HEK293 (cell line): ENCODE results near the gene SFPQ.

ENCODE experiments used
- CTCF ChIA-PET: fragments of 350-600 bp; formaldehyde crosslinking; extraction: SDS; loops from one replicate; lab custom pipeline; 2021; ENCODE audit warnings: antibody characterized with exemption; lab: Yijun Ruan, JAX
- POLR2A ChIA-PET: fragments of 300-600 bp; formaldehyde crosslinking; extraction: SDS; loops from one replicate; lab custom pipeline; 2020; ENCODE audit warnings: antibody characterized with exemption, inconsistent platforms; lab: Yijun Ruan, JAX
- H3K27ac ChIP-seq: fragments of 200-500 bp; sonication (Bioruptor generic); 2 replicates; pipeline ENCODE4 v1.5.1; 2014; ENCODE audit warnings: low read depth, low read length, control low read depth, inconsistent platforms; ENCODE audit errors: extremely low read depth
- H3K36me3 ChIP-seq, 2 experiments: fragments of 200-500 bp in 1 of 2; sonication (Bioruptor generic) in 1 of 2; 1 replicate in 1 of 2; 2 replicates in 1 of 2; pipeline ENCODE4 v1.5.1; 2014 to 2017; ENCODE audit warnings: inconsistent platforms in 2 of 2, low read length in 2 of 2; ENCODE audit not compliant: control insufficient read depth in 2 of 2, insufficient read depth in 1 of 2
- H3K4me1 ChIP-seq: fragments of 200-500 bp; sonication (Bioruptor generic); 2 replicates; pipeline ENCODE4 v1.5.1; 2014; ENCODE audit warnings: mild to moderate bottlenecking, low read length, inconsistent platforms; ENCODE audit not compliant: control insufficient read depth, insufficient read depth
- H3K4me3 ChIP-seq: 2 replicates; pipeline ENCODE4 v1.5.1; 2011; ENCODE audit warnings: low read depth, mild to moderate bottlenecking, control low read depth, low read length, moderate library complexity
- H3K9me3 ChIP-seq: fragments of 200-500 bp; sonication (Bioruptor generic); 2 replicates; pipeline ENCODE4 v1.5.1; 2014; ENCODE audit warnings: low read depth, low read length, inconsistent platforms; ENCODE audit not compliant: control insufficient read depth, insufficient read depth
- GLIS1 ChIP-seq: fragments of 450-650 bp; formaldehyde crosslinking; IDR thresholded peaks from 2 replicates; pipeline ENCODE4 v1.5.1; 2016; ENCODE audit warnings: missing biosample characterization, missing genetic modification characterization
- HOXD13 ChIP-seq: sonication (generic); formaldehyde crosslinking; IDR thresholded peaks from 2 replicates; pipeline ENCODE4 v1.8.0; 2022; ENCODE audit warnings: missing genetic modification reagents, borderline replicate concordance
- KLF9 ChIP-seq: fragments of 450-650 bp; formaldehyde crosslinking; IDR thresholded peaks from 2 replicates; pipeline ENCODE4 v1.5.1; 2016; ENCODE audit warnings: missing biosample characterization, missing genetic modification characterization, low read depth
- OVOL3 ChIP-seq: fragments of 450-650 bp; formaldehyde crosslinking; IDR thresholded peaks from 2 replicates; pipeline ENCODE4 v1.5.1; 2016; ENCODE audit warnings: missing biosample characterization, missing genetic modification characterization
- SP3 ChIP-seq: fragments of 450-650 bp; formaldehyde crosslinking; IDR thresholded peaks from 2 replicates; pipeline ENCODE4 v1.5.1; 2016; ENCODE audit warnings: missing biosample characterization, missing genetic modification characterization
- SP7 ChIP-seq: fragments of 450-650 bp; formaldehyde crosslinking; IDR thresholded peaks from 2 replicates; pipeline ENCODE4 v1.5.1; 2016; ENCODE audit warnings: missing biosample characterization, missing genetic modification characterization
- YY1 ChIP-seq: fragments of 450-650 bp; formaldehyde crosslinking; IDR thresholded peaks from 2 replicates; pipeline ENCODE4 v1.5.1; 2018; ENCODE audit warnings: missing biosample characterization, missing genetic modification characterization
- ZBTB48 ChIP-seq: fragments of 450-650 bp; formaldehyde crosslinking; IDR thresholded peaks from 2 replicates; pipeline ENCODE4 v1.5.1; 2016; ENCODE audit warnings: missing biosample characterization, missing genetic modification characterization
- ZBTB7A ChIP-seq: fragments of 450-650 bp; formaldehyde crosslinking; IDR thresholded peaks from 2 replicates; pipeline ENCODE4 v1.5.1; 2016; ENCODE audit warnings: low read depth, missing biosample characterization, missing genetic modification characterization
- ZEB2 ChIP-seq: fragments of 450-650 bp; formaldehyde crosslinking; IDR thresholded peaks from 2 replicates; pipeline ENCODE4 v1.5.1; 2016; ENCODE audit warnings: missing biosample characterization, missing genetic modification characterization
- ZFP37 ChIP-seq: fragments of 450-650 bp; formaldehyde crosslinking; IDR thresholded peaks from 2 replicates; pipeline ENCODE4 v1.5.1; 2016; ENCODE audit warnings: missing biosample characterization, missing genetic modification characterization
- ZFP41 ChIP-seq: fragments of 450-650 bp; formaldehyde crosslinking; IDR thresholded peaks from 2 replicates; pipeline ENCODE4 v1.5.1; 2016; ENCODE audit warnings: missing biosample characterization, missing genetic modification characterization, borderline replicate concordance
- ZFP69B ChIP-seq: fragments of 450-650 bp; formaldehyde crosslinking; IDR thresholded peaks from 2 replicates; pipeline ENCODE4 v1.5.1; 2016; ENCODE audit warnings: missing biosample characterization, missing genetic modification characterization
- ZNF121 ChIP-seq: fragments of 450-650 bp; formaldehyde crosslinking; IDR thresholded peaks from 2 replicates; pipeline ENCODE4 v1.5.1; 2016; ENCODE audit warnings: missing biosample characterization, missing genetic modification characterization
- ZNF138 ChIP-seq: fragments of 450-650 bp; formaldehyde crosslinking; IDR thresholded peaks from 2 replicates; pipeline ENCODE4 v1.5.1; 2016; ENCODE audit warnings: missing biosample characterization, missing genetic modification characterization, borderline replicate concordance
- ZNF223 ChIP-seq: fragments of 450-650 bp; formaldehyde crosslinking; IDR thresholded peaks from 2 replicates; pipeline ENCODE4 v1.5.1; 2016; ENCODE audit warnings: missing biosample characterization, missing genetic modification characterization
- ZNF23 ChIP-seq: fragments of 450-650 bp; formaldehyde crosslinking; IDR thresholded peaks from 2 replicates; pipeline ENCODE4 v1.5.1; 2016; ENCODE audit warnings: missing biosample characterization, missing genetic modification characterization, borderline replicate concordance
- ZNF274 ChIP-seq, 2 experiments: fragments of 200-500 bp in 1 of 2; fragments of 450-650 bp in 1 of 2; sonication (Bioruptor generic) in 1 of 2; formaldehyde crosslinking in 1 of 2; IDR thresholded peaks; 2 replicates each; pipeline versions ENCODE4 v1.5.1 to v1.6.1; 2014 to 2016; ENCODE audit warnings: borderline replicate concordance in 1 of 2, inconsistent platforms in 1 of 2, low read length in 1 of 2, missing biosample characterization in 1 of 2, missing genetic modification characterization in 1 of 2
- ZNF354C ChIP-seq: fragments of 450-650 bp; formaldehyde crosslinking; IDR thresholded peaks from 2 replicates; pipeline ENCODE4 v1.5.1; 2016; ENCODE audit warnings: missing biosample characterization, missing genetic modification characterization, low read depth, borderline replicate concordance
- ZNF521 ChIP-seq: fragments of 450-650 bp; formaldehyde crosslinking; IDR thresholded peaks from 2 replicates; pipeline ENCODE4 v1.5.1; 2017; ENCODE audit warnings: missing biosample characterization, mild to moderate bottlenecking, missing genetic modification characterization
- ZNF548 ChIP-seq: fragments of 450-650 bp; formaldehyde crosslinking; IDR thresholded peaks from 2 replicates; pipeline ENCODE4 v1.5.1; 2016; ENCODE audit warnings: missing biosample characterization, missing genetic modification characterization
- ZNF555 ChIP-seq: fragments of 450-650 bp; formaldehyde crosslinking; conservative IDR thresholded peaks from 2 replicates; pipeline ENCODE4 v1.5.1; 2017; ENCODE audit warnings: missing biosample characterization, mild to moderate bottlenecking, missing genetic modification characterization, inconsistent platforms
- ZNF561 ChIP-seq: fragments of 450-650 bp; IDR thresholded peaks from 2 replicates; pipeline ENCODE4 v1.5.1; 2018; ENCODE audit warnings: missing biosample characterization, missing genetic modification characterization, borderline replicate concordance
- ZNF596 ChIP-seq: fragments of 450-650 bp; IDR thresholded peaks from 2 replicates; pipeline ENCODE4 v1.5.0; 2018; ENCODE audit warnings: missing biosample characterization, mild to moderate bottlenecking, missing genetic modification characterization, moderate library complexity
- ZNF768 ChIP-seq: fragments of 450-650 bp; formaldehyde crosslinking; IDR thresholded peaks from 2 replicates; pipeline ENCODE4 v1.5.1; 2018; ENCODE audit warnings: missing biosample characterization, mild to moderate bottlenecking, missing genetic modification characterization
- ZNF785 ChIP-seq: fragments of 450-650 bp; formaldehyde crosslinking; IDR thresholded peaks from 2 replicates; pipeline ENCODE4 v1.5.1; 2016; ENCODE audit warnings: missing biosample characterization, missing genetic modification characterization
- ZNF791 ChIP-seq: fragments of 450-650 bp; formaldehyde crosslinking; IDR thresholded peaks from 2 replicates; pipeline ENCODE4 v1.5.1; 2016; ENCODE audit warnings: missing biosample characterization, missing genetic modification characterization
- ZNF792 ChIP-seq: fragments of 450-650 bp; formaldehyde crosslinking; IDR thresholded peaks from 2 replicates; pipeline ENCODE4 v1.5.1; 2016; ENCODE audit warnings: missing biosample characterization, missing genetic modification characterization
- TF ChIP-seq, protein P1 (sequence below): fragments of 450-650 bp; formaldehyde crosslinking; IDR thresholded peaks from 2 replicates; pipeline ENCODE4 v1.5.1; 2016; ENCODE audit warnings: missing biosample characterization, missing genetic modification characterization, borderline replicate concordance
- TF ChIP-seq, protein P2 (sequence below): fragments of 450-650 bp; formaldehyde crosslinking; IDR thresholded peaks from 2 replicates; pipeline ENCODE4 v1.5.1; 2016; ENCODE audit warnings: missing biosample characterization, missing genetic modification characterization

Gene SFPQ, protein sequence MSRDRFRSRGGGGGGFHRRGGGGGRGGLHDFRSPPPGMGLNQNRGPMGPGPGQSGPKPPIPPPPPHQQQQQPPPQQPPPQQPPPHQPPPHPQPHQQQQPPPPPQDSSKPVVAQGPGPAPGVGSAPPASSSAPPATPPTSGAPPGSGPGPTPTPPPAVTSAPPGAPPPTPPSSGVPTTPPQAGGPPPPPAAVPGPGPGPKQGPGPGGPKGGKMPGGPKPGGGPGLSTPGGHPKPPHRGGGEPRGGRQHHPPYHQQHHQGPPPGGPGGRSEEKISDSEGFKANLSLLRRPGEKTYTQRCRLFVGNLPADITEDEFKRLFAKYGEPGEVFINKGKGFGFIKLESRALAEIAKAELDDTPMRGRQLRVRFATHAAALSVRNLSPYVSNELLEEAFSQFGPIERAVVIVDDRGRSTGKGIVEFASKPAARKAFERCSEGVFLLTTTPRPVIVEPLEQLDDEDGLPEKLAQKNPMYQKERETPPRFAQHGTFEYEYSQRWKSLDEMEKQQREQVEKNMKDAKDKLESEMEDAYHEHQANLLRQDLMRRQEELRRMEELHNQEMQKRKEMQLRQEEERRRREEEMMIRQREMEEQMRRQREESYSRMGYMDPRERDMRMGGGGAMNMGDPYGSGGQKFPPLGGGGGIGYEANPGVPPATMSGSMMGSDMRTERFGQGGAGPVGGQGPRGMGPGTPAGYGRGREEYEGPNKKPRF

DNA sequence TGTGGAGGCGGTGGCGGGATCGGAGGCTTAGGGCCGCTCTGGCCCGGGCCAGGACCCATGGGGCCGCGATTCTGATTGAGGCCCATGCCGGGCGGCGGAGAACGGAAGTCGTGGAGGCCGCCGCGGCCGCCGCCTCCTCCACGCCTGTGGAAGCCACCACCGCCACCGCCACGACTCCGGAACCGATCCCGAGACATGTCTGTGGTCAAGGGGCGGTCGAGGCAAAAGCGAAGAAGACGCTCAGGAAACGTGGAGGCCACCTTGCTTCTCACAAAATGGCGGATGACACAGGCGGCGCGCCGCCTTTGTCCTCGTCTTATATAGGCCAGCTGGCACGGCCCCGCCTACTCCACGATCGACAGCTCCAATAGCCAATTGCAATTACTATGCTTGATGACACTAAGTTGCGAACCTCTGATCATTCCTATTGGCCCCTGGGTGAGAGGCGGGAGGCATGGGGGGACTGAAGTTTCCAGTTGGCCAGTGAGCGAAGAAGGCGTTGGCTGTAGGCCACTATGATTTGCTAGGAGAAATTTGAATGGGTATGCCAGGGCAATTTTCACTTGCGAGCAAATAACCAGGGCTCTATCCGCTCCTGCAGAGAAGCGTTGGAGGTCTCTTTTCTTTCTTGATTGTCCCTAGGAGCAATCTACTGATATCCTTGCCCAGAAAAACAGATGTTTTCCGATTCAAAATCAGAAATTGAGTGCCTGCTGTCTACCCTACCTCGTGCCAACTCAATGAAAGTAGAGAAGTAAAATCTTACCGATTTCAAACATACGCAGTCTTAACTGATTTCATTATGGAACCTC lies at the start of gene SFPQ:
TSS of gene SFPQ (minus strand) at position 293 of the 812 bp plus-strand sequence. CDS start at position 197, 96 bp downstream.
- Histone ChIP-seq H3K9me3 (no peaks in the 10 kb centered on the region), H3K27ac (peak within 1 kb of the TSS; percentile 86), H3K4me3 (peak within 1 kb of the TSS; percentile 99), H3K4me1 (no peaks in the 10 kb centered on the region), H3K36me3 (peaks cover 31 to 38% of the 10 kb centered on the region in 2 experiments)
- POLR2A ChIA-PET, result interaction anchor here (0.6 to 1.6 kb wide), 10 partner anchors 9 to 365 kb away, joined by 3 to 13 read pairs (median 5); partner anchors contain the start of genes NCDN, ZMYM4 and ZMYM6
- CTCF ChIA-PET, result interaction anchor here (0.7 kb wide), 1 partner anchor 9 kb away, joined by 3 read pairs; no protein-coding TSS in a partner anchor
- TF ChIP-seq KLF9 (peak; percentile 71), ZNF121 (no peak; the same call in 1 of the 2 replicates), ZNF596 (tag by site-specific recombination) (no peak), GLIS1 (tag by site-specific recombination) (no peak), ZNF792 (tag by site-specific recombination) (0 out of 2 replicates have a peak, but pooled peaks have one; percentile 60), ZNF555 (no peak), OVOL3 (peak; percentile 85), ZNF785 (peak; percentile 60; the same call in 1 of the 2 replicates), ZNF274 (IDR thresholded peaks at IDR 0.05; ENCODE audit: low read length) (no peak), ZNF274 (tag by site-specific recombination; IDR thresholded peaks at IDR 0.05; ENCODE audit: borderline replicate concordance) (no peak), SP3 (tag by site-specific recombination) (peak; percentile 85), ZFP69B (tag by site-specific recombination) (peak; percentile 55; the same call in 1 of the 2 replicates), ZNF521 (no peak), ZNF791 (tag by site-specific recombination) (no peak), ZNF138 (no peak), YY1 (peak; percentile 92), ZNF768 (no peak), ZFP41 (tag by site-specific recombination) (no peak), ZNF23 (tag by site-specific recombination) (no peak), ZNF561 (tag by site-specific recombination) (no peak), ZFP37 (tag by site-specific recombination) (no peak; the same call in 1 of the 2 replicates), SP7 (tag by site-specific recombination) (peak; percentile 57), ZBTB48 (tag by site-specific recombination) (peak; percentile 95), ZNF223 (tag by site-specific recombination) (no peak), ZBTB7A (tag by site-specific recombination) (no peak), HOXD13 (CRISPR knock-in tag) (no peak), ZNF548 (tag by site-specific recombination) (no peak), ZNF354C (tag by site-specific recombination) (no peak), ZEB2 (tag by site-specific recombination) (peak; percentile 36; the same call in 1 of the 2 replicates)
- TF ChIP-seq, protein P1, sequence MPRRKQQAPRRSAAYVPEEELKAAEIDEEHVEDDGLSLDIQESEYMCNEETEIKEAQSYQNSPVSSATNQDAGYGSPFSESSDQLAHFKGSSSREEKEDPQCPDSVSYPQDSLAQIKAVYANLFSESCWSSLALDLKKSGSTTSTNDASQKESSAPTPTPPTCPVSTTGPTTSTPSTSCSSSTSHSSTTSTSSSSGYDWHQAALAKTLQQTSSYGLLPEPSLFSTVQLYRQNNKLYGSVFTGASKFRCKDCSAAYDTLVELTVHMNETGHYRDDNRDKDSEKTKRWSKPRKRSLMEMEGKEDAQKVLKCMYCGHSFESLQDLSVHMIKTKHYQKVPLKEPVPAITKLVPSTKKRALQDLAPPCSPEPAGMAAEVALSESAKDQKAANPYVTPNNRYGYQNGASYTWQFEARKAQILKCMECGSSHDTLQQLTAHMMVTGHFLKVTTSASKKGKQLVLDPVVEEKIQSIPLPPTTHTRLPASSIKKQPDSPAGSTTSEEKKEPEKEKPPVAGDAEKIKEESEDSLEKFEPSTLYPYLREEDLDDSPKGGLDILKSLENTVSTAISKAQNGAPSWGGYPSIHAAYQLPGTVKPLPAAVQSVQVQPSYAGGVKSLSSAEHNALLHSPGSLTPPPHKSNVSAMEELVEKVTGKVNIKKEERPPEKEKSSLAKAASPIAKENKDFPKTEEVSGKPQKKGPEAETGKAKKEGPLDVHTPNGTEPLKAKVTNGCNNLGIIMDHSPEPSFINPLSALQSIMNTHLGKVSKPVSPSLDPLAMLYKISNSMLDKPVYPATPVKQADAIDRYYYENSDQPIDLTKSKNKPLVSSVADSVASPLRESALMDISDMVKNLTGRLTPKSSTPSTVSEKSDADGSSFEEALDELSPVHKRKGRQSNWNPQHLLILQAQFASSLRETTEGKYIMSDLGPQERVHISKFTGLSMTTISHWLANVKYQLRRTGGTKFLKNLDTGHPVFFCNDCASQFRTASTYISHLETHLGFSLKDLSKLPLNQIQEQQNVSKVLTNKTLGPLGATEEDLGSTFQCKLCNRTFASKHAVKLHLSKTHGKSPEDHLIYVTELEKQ (tag by site-specific recombination), result no peak
- TF ChIP-seq, protein P2, sequence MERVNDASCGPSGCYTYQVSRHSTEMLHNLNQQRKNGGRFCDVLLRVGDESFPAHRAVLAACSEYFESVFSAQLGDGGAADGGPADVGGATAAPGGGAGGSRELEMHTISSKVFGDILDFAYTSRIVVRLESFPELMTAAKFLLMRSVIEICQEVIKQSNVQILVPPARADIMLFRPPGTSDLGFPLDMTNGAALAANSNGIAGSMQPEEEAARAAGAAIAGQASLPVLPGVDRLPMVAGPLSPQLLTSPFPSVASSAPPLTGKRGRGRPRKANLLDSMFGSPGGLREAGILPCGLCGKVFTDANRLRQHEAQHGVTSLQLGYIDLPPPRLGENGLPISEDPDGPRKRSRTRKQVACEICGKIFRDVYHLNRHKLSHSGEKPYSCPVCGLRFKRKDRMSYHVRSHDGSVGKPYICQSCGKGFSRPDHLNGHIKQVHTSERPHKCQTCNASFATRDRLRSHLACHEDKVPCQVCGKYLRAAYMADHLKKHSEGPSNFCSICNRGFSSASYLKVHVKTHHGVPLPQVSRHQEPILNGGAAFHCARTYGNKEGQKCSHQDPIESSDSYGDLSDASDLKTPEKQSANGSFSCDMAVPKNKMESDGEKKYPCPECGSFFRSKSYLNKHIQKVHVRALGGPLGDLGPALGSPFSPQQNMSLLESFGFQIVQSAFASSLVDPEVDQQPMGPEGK (tag by site-specific recombination), result no peak; the same call in 1 of the 2 replicates
